Measurements from ENCODE around the gene BAK1. TPM values are rescaled to one million over a fixed set of nuclear protein-coding genes. Genes with fewer than 3 reads are reported as not detected.
"Not testable (repeated sequence)": the region's sequence is repeated elsewhere in the genome, so short reads cannot be mapped to it uniquely, and the experiment has no call there.

BAK1 gene
- total and polyA plus RNA-seq, 7 experiments from 2014 or later = 9.6 to 78.8 (median 21.7) TPM

DNA sequence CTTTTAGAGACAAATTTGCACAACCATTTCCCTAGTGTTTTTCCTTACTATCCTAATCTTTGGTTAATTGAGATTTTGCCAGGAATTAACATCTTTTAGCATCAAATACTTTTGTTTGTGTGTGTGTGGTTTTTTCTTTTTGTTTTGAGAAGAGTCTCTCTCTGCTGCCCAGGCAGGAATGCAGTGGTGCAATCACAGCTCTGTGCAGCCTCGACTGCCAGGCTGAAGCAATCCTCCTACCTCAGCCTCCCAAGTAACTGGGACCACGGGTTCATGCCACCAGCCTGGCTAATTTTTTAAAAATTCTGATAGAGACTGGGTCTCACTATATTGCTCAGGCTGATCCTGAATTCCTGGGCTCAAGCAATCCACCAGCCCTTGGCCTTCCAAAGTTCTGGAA, 28.5 kb downstream of the BAK1 start:
- Histone ChIP-seq H3K4me3 (ENCODE audit: low read length) (no peak overlapping the region), H3K27ac (ENCODE audit: low read depth, low read length) (no peak overlapping the region), H3K9me3 (ENCODE audit: control insufficient read depth in 2 of 3, low read length in 3 of 3) (no peaks in the 10 kb centered on the region), H3K36me3 (ENCODE audit: control insufficient read depth in 2 of 3, insufficient read depth in 3 of 3, low read length in 3 of 3) (no peaks in the 10 kb centered on the region), H3K4me1 (ENCODE audit: control insufficient read depth in 2 of 2, insufficient read depth in 2 of 2, low read length in 2 of 2) (peaks cover 10 to 14% of the 10 kb centered on the region in 2 donors), H3K27me3 (ENCODE audit: control insufficient read depth in 2 of 2, insufficient read depth in 2 of 2, low read length in 2 of 2) (no peaks in the 10 kb centered on the region)
- no peaks in the 10 kb centered on the region for H3K9me3 Mint-ChIP-seq
- peak overlapping the region in 2 of 9 donors; percentile 59 to 72 for H3K27ac Mint-ChIP-seq
- ChIA-PET POLR2A (interaction anchor here (0.6 to 0.7 kb wide), 2 partner anchors 83 to 231 kb away, joined by 3 read pairs; no protein-coding TSS in a partner anchor), CTCF (no interaction called here)
- no peaks in the 10 kb centered on the region for H3K27me3 Mint-ChIP-seq
- H3K4me3 Mint-ChIP-seq = no peak overlapping the region
- intact Hi-C loops (cut with micrococcal nuclease) = no loop called here
- H3K36me3 Mint-ChIP-seq = no peaks in the 10 kb centered on the region
- DNase-seq (no peak), ATAC-seq (no peak)
- H3K4me1 Mint-ChIP-seq = peaks cover 12 to 22% (median 20%) of the 10 kb centered on the region in 7 donors

DNA sequence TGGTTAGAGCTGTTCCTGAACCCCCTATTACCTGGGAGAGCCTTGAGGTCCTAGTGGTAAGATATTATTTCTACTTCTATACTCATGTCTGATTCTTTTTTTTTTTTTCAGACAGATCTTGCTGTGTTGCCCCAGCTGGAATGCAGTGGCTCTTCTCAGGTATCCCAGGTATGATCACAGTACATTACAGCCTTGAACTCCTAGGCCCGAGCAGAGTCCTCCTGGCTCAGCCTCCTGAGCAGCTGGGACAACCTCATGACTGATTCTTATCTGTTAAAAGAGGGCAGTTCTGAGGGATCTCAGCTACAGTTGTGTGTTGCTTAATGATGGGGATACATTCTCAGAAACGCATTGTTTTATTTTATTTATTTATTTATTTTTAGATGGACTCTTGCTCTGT, 30.2 kb downstream of the BAK1 start:
- H3K27ac ChIP-seq (ENCODE audit: low read depth, low read length) = no peak overlapping the region
- no peak overlapping the region for H3K4me3 Mint-ChIP-seq
- DNase-seq = no peak
- peaks cover 10 to 14% of the 10 kb centered on the region in 2 donors for H3K4me1 ChIP-seq (ENCODE audit: control insufficient read depth in 2 of 2, insufficient read depth in 2 of 2, low read length in 2 of 2)
- peaks cover 12 to 24% (median 21%) of the 10 kb centered on the region in 7 donors for H3K4me1 Mint-ChIP-seq
- ChIA-PET CTCF (interaction anchor here (0.6 kb wide), 1 partner anchor 14 kb away, joined by 3 read pairs; no protein-coding TSS in a partner anchor), POLR2A (interaction anchor here (1.1 to 2.8 kb wide), 4 partner anchors 12 to 29 kb away, joined by 3 to 12 read pairs (median 3); no protein-coding TSS in a partner anchor)
- no peaks in the 10 kb centered on the region for H3K9me3 ChIP-seq (ENCODE audit: control insufficient read depth in 2 of 3, low read length in 3 of 3)
- no peaks in the 10 kb centered on the region for H3K9me3 Mint-ChIP-seq
- no peak overlapping the region for H3K27ac Mint-ChIP-seq
- no peaks in the 10 kb centered on the region for H3K27me3 ChIP-seq (ENCODE audit: control insufficient read depth in 2 of 2, insufficient read depth in 2 of 2, low read length in 2 of 2)
- H3K4me3 ChIP-seq (ENCODE audit: low read length) = no peak overlapping the region
- no peak for ATAC-seq
- no peaks in the 10 kb centered on the region for H3K27me3 Mint-ChIP-seq
- H3K36me3 ChIP-seq (ENCODE audit: control insufficient read depth in 2 of 3, insufficient read depth in 3 of 3, low read length in 3 of 3) = no peaks in the 10 kb centered on the region
- no peaks in the 10 kb centered on the region for H3K36me3 Mint-ChIP-seq
- intact Hi-C loops (cut with micrococcal nuclease) = loop anchor here in 1 of 2 donors (2.0 kb wide), 1 partner anchor 17 kb away; no protein-coding TSS in a partner anchor

- ATAC-seq (no peak), DNase-seq (no peak)
- no peaks in the 10 kb centered on the region for H3K9me3 ChIP-seq (ENCODE audit: control insufficient read depth in 2 of 3, low read length in 3 of 3)
- Mint-ChIP-seq H3K9me3 (no peaks in the 10 kb centered on the region), H3K36me3 (no peaks in the 10 kb centered on the region), H3K4me3 (peak overlapping the region in 2 of 10 donors; percentile 4 to 32), H3K27ac (peak overlapping the region in 7 of 9 donors; percentile 11 to 70 (median 43)), H3K4me1 (peaks cover 12 to 24% (median 21%) of the 10 kb centered on the region in 7 donors), H3K27me3 (no peaks in the 10 kb centered on the region)
- ChIA-PET POLR2A (interaction anchor here (0.7 to 2.8 kb wide), 4 partner anchors 14 to 30 kb away, joined by 3 to 12 read pairs (median 3); no protein-coding TSS in a partner anchor), CTCF (interaction anchor here (0.6 kb wide), 1 partner anchor 13 kb away, joined by 3 read pairs; no protein-coding TSS in a partner anchor)
- H3K27me3 ChIP-seq (ENCODE audit: control insufficient read depth in 2 of 2, insufficient read depth in 2 of 2, low read length in 2 of 2) = no peaks in the 10 kb centered on the region
- H3K36me3 ChIP-seq (ENCODE audit: control insufficient read depth in 2 of 3, insufficient read depth in 3 of 3, low read length in 3 of 3) = no peaks in the 10 kb centered on the region
- H3K4me1 ChIP-seq (ENCODE audit: control insufficient read depth in 2 of 2, insufficient read depth in 2 of 2, low read length in 2 of 2) = peaks cover 10 to 14% of the 10 kb centered on the region in 2 donors
- no peak overlapping the region for H3K4me3 ChIP-seq (ENCODE audit: low read length)
- no peak overlapping the region for H3K27ac ChIP-seq (ENCODE audit: low read depth, low read length)
- intact Hi-C loops (cut with micrococcal nuclease) = loop anchor here in 1 of 2 donors (2.0 kb wide), 1 partner anchor 16 kb away; no protein-coding TSS in a partner anchor
Measured at GRCh38 chr6:33549196-33549595, 30.9 kb downstream of the BAK1 start.

- Histone ChIP-seq H3K9me3 (ENCODE audit: control insufficient read depth in 2 of 3, low read length in 3 of 3) (no peaks in the 10 kb centered on the region), H3K36me3 (ENCODE audit: control insufficient read depth in 2 of 3, insufficient read depth in 3 of 3, low read length in 3 of 3) (no peaks in the 10 kb centered on the region), H3K27me3 (ENCODE audit: control insufficient read depth in 2 of 2, insufficient read depth in 2 of 2, low read length in 2 of 2) (no peaks in the 10 kb centered on the region), H3K4me3 (ENCODE audit: low read length) (no peak overlapping the region), H3K27ac (ENCODE audit: low read depth, low read length) (no peak overlapping the region), H3K4me1 (ENCODE audit: control insufficient read depth in 2 of 2, insufficient read depth in 2 of 2, low read length in 2 of 2) (peaks cover 10 to 14% of the 10 kb centered on the region in 2 donors)
- DNase-seq (no peak), ATAC-seq (no peak)
- Mint-ChIP-seq H3K4me3 (peak overlapping the region in 6 of 10 donors; percentile 6 to 76 (median 46)), H3K4me1 (peaks cover 12 to 26% (median 22%) of the 10 kb centered on the region in 7 donors), H3K27ac (peak overlapping the region in 8 of 9 donors; percentile 61 to 89 (median 79)), H3K36me3 (no peaks in the 10 kb centered on the region), H3K27me3 (no peaks in the 10 kb centered on the region), H3K9me3 (no peaks in the 10 kb centered on the region)
- CTCF ChIA-PET = no interaction called here
- POLR2A ChIA-PET = interaction anchor here (0.9 to 1.7 kb wide), 5 partner anchors 9 to 121 kb away, joined by 3 to 8 read pairs (median 3); no protein-coding TSS in a partner anchor
- intact Hi-C loops (cut with micrococcal nuclease) = no loop called here
Measured at GRCh38 chr6:33547499-33547898, 32.6 kb downstream of the BAK1 start.

DNA sequence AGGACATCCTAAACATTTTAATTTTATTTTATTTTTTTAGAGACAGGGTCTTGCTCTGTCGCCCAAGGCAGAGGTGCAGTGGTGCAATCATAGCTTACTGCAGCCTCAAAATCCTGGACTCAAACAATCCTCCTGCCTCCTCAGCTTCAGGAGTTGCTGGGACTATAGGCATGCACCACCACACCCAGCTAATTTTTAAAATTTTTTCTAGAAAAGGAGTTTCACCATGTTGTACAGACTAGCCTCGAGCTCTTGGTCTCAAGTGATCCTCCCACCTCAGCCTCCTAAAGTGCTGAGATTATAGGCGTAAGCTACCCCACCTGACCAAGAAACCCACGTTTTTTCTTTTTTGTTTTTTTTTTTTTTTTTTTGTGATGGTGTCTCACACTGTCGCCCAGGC, 33.3 kb downstream of the BAK1 start:
- ATAC-seq (no peak), DNase-seq (no peak)
- intact Hi-C loops (cut with micrococcal nuclease) = no loop called here
- no peak overlapping the region for H3K4me3 Mint-ChIP-seq
- ChIA-PET POLR2A (interaction anchor here (0.5 to 1.0 kb wide), 2 partner anchors 97 to 121 kb away, joined by 3 to 4 read pairs; no protein-coding TSS in a partner anchor), CTCF (no interaction called here)
- Histone ChIP-seq H3K36me3 (ENCODE audit: control insufficient read depth in 2 of 3, insufficient read depth in 3 of 3, low read length in 3 of 3) (no peaks in the 10 kb centered on the region), H3K27me3 (ENCODE audit: control insufficient read depth in 2 of 2, insufficient read depth in 2 of 2, low read length in 2 of 2) (no peaks in the 10 kb centered on the region), H3K4me3 (ENCODE audit: low read length) (no peak overlapping the region), H3K4me1 (ENCODE audit: control insufficient read depth in 2 of 2, insufficient read depth in 2 of 2, low read length in 2 of 2) (peaks cover 10 to 14% of the 10 kb centered on the region in 2 donors), H3K27ac (ENCODE audit: low read depth, low read length) (no peak overlapping the region), H3K9me3 (ENCODE audit: control insufficient read depth in 2 of 3, low read length in 3 of 3) (no peaks in the 10 kb centered on the region)
- H3K27me3 Mint-ChIP-seq = no peaks in the 10 kb centered on the region
- H3K27ac Mint-ChIP-seq = no peak overlapping the region
- no peaks in the 10 kb centered on the region for H3K36me3 Mint-ChIP-seq
- H3K4me1 Mint-ChIP-seq = peaks cover 12 to 26% (median 22%) of the 10 kb centered on the region in 7 donors
- H3K9me3 Mint-ChIP-seq = no peaks in the 10 kb centered on the region

DNA sequence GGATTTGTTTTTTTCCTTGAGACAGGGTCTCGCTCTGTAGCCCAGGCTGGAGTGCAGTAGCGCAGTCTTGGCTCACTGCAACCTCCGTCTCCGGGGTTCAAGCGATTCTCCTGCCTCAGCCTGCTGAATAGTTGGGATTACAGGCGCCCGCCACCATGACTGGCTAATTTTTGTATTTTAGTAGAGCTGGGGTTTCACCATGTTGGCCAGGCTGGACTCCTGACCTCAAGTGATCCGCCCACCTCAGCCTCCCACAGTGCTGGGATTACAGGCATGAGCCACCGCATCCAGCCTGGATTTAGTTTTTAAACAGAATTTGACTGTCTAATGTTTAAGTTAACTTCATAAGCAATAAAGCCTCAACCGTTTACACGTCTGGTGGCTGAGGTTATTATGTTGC, 34.8 kb downstream of the BAK1 start:
- H3K4me1 Mint-ChIP-seq = peaks cover 12 to 26% (median 22%) of the 10 kb centered on the region in 7 donors
- CTCF ChIA-PET; POLR2A ChIA-PET; intact Hi-C loops (cut with micrococcal nuclease); H3K4me3 ChIP-seq (ENCODE audit: low read length); DNase-seq; H3K27ac ChIP-seq (ENCODE audit: low read depth, low read length); H3K27me3 Mint-ChIP-seq; H3K4me3 Mint-ChIP-seq; H3K36me3 ChIP-seq (ENCODE audit: control insufficient read depth in 2 of 3, insufficient read depth in 3 of 3, low read length in 3 of 3); ATAC-seq; H3K36me3 Mint-ChIP-seq; H3K9me3 Mint-ChIP-seq; H3K27me3 ChIP-seq (ENCODE audit: control insufficient read depth in 2 of 2, insufficient read depth in 2 of 2, low read length in 2 of 2); H3K9me3 ChIP-seq (ENCODE audit: control insufficient read depth in 2 of 3, low read length in 3 of 3); H3K27ac Mint-ChIP-seq: not testable (repeated sequence)
- peaks cover 10 to 14% of the 10 kb centered on the region in 2 donors for H3K4me1 ChIP-seq (ENCODE audit: control insufficient read depth in 2 of 2, insufficient read depth in 2 of 2, low read length in 2 of 2)

GRCh38 chr6:33543116-33543515, 37.0 kb downstream of the BAK1 start:
- H3K27ac Mint-ChIP-seq = no peak overlapping the region
- ChIA-PET POLR2A (no interaction called here), CTCF (no interaction called here)
- DNase-seq (no peak), ATAC-seq (no peak)
- no peaks in the 10 kb centered on the region for H3K9me3 ChIP-seq (ENCODE audit: control insufficient read depth in 2 of 3, low read length in 3 of 3)
- no peaks in the 10 kb centered on the region for H3K27me3 Mint-ChIP-seq
- no peaks in the 10 kb centered on the region for H3K27me3 ChIP-seq (ENCODE audit: control insufficient read depth in 2 of 2, insufficient read depth in 2 of 2, low read length in 2 of 2)
- H3K36me3 ChIP-seq (ENCODE audit: control insufficient read depth in 2 of 3, insufficient read depth in 3 of 3, low read length in 3 of 3) = no peaks in the 10 kb centered on the region
- no peak overlapping the region for H3K4me3 ChIP-seq (ENCODE audit: low read length)
- H3K36me3 Mint-ChIP-seq = no peaks in the 10 kb centered on the region
- H3K4me1 ChIP-seq (ENCODE audit: control insufficient read depth in 2 of 2, insufficient read depth in 2 of 2, low read length in 2 of 2) = peaks cover 7 to 9% of the 10 kb centered on the region in 2 donors
- H3K4me1 Mint-ChIP-seq = peaks cover 7 to 15% (median 11%) of the 10 kb centered on the region in 7 donors
- H3K9me3 Mint-ChIP-seq = peaks cover 0 to 2% (median 0%) of the 10 kb centered on the region in 11 donors
- intact Hi-C loops (cut with micrococcal nuclease) = no loop called here
- no peak overlapping the region for H3K4me3 Mint-ChIP-seq
- no peak overlapping the region for H3K27ac ChIP-seq (ENCODE audit: low read depth, low read length)
